Mammary epithelial cell (primary cell): ENCODE data around the gene MTX1.

Experiments used
- EZH2 ChIP-seq: IDR thresholded peaks from 2 replicates; pipeline ENCODE4 v1.6.1; 2012; ENCODE audit warnings: low read length, inconsistent platforms, borderline replicate concordance
- TF ChIP-seq, protein P1 (sequence below), 2 donors: IDR thresholded peaks in 1 of 2; conservative IDR thresholded peaks in 1 of 2; 2 replicates each; pipeline ENCODE4 v1.5.1; 2011 to 2012; ENCODE audit warnings: inconsistent platforms in 2 of 2, low read length in 2 of 2, mild to moderate bottlenecking in 2 of 2, control low read depth in 1 of 2, low read depth in 1 of 2; ENCODE audit not compliant: insufficient read depth in 1 of 2; ENCODE audit errors: extremely low read depth in 1 of 2

DNA sequence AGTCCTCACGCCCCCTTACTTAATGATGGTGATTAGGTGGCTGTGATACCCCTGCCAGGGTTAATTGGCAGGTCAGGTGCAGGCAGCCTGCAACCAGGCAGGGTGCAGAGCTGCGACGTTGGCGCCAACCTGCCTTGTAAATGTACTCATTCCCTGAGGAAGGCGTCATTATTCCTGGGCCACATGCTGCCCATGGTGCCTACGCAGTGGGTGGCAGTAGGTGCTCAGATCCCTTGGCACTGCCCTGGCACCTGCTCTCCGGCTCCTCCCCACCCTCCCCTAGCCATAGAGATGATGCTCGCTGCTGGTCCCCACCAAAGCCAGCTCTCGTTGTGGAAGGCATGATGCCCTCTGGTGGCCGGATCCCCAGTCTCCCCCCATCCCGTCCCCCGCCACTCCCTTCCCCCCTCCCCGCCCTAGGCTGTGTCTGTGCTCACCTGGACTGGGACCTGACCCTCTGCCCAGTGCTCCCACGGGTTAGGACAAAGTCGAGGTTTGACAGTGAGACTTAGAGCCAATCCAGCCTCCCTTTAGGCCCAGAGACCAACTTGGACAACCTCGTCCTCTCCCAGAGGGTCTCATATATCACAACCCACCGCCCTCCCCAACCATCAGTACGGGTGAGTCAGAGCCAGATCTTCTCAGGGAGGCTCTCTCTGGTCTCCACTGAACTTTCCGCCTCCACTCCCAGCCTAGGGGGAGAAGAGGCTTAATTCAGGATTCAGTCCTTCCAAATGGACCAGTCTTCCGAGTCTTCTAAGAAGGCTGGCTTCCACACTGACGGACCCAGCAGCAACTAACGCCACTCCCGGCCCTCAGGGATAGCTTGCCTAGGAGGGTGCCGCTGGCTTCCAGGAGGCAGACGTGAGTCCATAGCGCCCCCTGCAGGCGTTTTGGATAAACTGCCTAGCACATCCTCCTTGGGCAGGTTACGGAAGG, 41.1 kb upstream of the MTX1 start:
- TF ChIP-seq, protein P1, sequence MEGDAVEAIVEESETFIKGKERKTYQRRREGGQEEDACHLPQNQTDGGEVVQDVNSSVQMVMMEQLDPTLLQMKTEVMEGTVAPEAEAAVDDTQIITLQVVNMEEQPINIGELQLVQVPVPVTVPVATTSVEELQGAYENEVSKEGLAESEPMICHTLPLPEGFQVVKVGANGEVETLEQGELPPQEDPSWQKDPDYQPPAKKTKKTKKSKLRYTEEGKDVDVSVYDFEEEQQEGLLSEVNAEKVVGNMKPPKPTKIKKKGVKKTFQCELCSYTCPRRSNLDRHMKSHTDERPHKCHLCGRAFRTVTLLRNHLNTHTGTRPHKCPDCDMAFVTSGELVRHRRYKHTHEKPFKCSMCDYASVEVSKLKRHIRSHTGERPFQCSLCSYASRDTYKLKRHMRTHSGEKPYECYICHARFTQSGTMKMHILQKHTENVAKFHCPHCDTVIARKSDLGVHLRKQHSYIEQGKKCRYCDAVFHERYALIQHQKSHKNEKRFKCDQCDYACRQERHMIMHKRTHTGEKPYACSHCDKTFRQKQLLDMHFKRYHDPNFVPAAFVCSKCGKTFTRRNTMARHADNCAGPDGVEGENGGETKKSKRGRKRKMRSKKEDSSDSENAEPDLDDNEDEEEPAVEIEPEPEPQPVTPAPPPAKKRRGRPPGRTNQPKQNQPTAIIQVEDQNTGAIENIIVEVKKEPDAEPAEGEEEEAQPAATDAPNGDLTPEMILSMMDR (conservative IDR thresholded peaks at IDR 0.05 in 1 of 2, IDR thresholded peaks at IDR 0.05 in 1 of 2; ENCODE audit: extremely low read depth in 1 of 2, insufficient read depth in 1 of 2, low read depth in 1 of 2, low read length in 2 of 2) = peak; percentile 91 to 96
- TF ChIP-seq EZH2 = no peak
